ENCODE results near the gene FOXO1. TPM values are rescaled to one million over a fixed set of nuclear protein-coding genes. Genes with fewer than 3 reads are reported as not detected.

The FOXO1 gene
- total and polyA plus RNA-seq, 2 of the 13 experiments (the other 11 are each of a cell fraction or from before 2014, with no cell fraction given): 8.1 to 13.1 TPM

DNA sequence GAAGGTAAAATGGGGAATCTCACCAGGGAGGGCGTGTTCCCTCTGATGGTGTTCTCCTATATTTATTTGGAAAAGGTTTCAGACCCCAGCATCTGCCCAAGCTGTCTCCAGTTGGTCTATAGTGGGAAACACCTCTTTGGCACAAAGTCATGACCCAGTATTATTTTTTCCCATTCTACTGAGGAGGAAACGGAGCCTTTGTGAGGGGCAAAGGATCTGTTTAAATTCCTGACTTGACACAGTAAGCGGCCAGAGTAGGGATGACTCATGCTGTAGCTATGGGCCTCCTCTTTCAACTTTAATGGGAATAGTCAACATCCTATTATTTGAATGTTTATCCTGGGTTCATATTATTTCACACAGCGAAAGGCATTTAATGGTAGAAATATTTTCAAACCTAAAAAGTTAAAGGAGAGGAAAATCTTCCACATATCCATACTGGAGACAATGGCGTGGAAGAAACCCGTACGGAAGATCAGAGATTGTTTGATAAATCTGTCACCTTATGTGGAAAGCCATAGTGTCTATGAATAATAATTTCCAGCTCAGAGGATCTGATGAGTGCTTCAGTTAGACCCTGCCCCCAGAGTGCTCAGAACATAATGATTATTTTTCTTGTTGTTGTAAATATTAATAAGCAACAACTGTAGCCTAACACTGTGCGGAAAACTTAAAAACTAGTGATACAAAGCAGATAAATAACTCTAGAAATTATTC, 126.0 kb downstream of the FOXO1 start (continued):
- TF ChIP-seq FIP1L1 (IDR thresholded peaks at IDR 0.05; ENCODE audit: borderline replicate concordance, insufficient read depth, low read depth, low read length) (no peak), NFKB2 (CRISPR knock-in tag; IDR thresholded peaks at IDR 0.05; ENCODE audit: borderline replicate concordance) (no peak), ZNF678 (CRISPR knock-in tag; IDR thresholded peaks at IDR 0.05) (no peak), HDAC2 (CRISPR knock-in tag; IDR thresholded peaks at IDR 0.05) (peak; percentile 75), NFE2 (CRISPR knock-in tag; IDR thresholded peaks at IDR 0.05) (no peak), ZFP90 (CRISPR knock-in tag; IDR thresholded peaks at IDR 0.05; ENCODE audit: borderline replicate concordance) (no peak), ZMYM2 (CRISPR knock-in tag; IDR thresholded peaks at IDR 0.05) (no peak), JUN (CRISPR knock-in tag; IDR thresholded peaks at IDR 0.05) (peak; percentile 94), GATAD1 (CRISPR knock-in tag; IDR thresholded peaks at IDR 0.05) (peak; percentile 29; the same call in 1 of the 2 replicates), HNRNPH1 (optimal IDR thresholded peaks at IDR 0.05; ENCODE audit: low read depth, low read length) (no peak), NFATC3 (CRISPR knock-in tag; IDR thresholded peaks at IDR 0.05) (no peak), ARID2 (CRISPR knock-in tag; IDR thresholded peaks at IDR 0.05; ENCODE audit: borderline replicate concordance) (no peak), TBP (CRISPR knock-in tag; IDR thresholded peaks at IDR 0.05) (no peak), ZNF143 (CRISPR knock-in tag; IDR thresholded peaks at IDR 0.05) (no peak), ZNF572 (CRISPR knock-in tag; IDR thresholded peaks at IDR 0.05) (no peak), CCAR2 (optimal IDR thresholded peaks at IDR 0.05; ENCODE audit: low read depth, low read length) (no peak), ZNF207 (IDR thresholded peaks at IDR 0.05; ENCODE audit: borderline replicate concordance) (no peak), ZNF7 (CRISPR knock-in tag; IDR thresholded peaks at IDR 0.05) (no peak)
- TF ChIP-seq, protein P1, sequence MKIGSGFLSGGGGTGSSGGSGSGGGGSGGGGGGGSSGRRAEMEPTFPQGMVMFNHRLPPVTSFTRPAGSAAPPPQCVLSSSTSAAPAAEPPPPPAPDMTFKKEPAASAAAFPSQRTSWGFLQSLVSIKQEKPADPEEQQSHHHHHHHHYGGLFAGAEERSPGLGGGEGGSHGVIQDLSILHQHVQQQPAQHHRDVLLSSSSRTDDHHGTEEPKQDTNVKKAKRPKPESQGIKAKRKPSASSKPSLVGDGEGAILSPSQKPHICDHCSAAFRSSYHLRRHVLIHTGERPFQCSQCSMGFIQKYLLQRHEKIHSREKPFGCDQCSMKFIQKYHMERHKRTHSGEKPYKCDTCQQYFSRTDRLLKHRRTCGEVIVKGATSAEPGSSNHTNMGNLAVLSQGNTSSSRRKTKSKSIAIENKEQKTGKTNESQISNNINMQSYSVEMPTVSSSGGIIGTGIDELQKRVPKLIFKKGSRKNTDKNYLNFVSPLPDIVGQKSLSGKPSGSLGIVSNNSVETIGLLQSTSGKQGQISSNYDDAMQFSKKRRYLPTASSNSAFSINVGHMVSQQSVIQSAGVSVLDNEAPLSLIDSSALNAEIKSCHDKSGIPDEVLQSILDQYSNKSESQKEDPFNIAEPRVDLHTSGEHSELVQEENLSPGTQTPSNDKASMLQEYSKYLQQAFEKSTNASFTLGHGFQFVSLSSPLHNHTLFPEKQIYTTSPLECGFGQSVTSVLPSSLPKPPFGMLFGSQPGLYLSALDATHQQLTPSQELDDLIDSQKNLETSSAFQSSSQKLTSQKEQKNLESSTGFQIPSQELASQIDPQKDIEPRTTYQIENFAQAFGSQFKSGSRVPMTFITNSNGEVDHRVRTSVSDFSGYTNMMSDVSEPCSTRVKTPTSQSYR (CRISPR knock-in tag; IDR thresholded peaks at IDR 0.05; ENCODE audit: borderline replicate concordance): no peak
- TF ChIP-seq, protein P2, sequence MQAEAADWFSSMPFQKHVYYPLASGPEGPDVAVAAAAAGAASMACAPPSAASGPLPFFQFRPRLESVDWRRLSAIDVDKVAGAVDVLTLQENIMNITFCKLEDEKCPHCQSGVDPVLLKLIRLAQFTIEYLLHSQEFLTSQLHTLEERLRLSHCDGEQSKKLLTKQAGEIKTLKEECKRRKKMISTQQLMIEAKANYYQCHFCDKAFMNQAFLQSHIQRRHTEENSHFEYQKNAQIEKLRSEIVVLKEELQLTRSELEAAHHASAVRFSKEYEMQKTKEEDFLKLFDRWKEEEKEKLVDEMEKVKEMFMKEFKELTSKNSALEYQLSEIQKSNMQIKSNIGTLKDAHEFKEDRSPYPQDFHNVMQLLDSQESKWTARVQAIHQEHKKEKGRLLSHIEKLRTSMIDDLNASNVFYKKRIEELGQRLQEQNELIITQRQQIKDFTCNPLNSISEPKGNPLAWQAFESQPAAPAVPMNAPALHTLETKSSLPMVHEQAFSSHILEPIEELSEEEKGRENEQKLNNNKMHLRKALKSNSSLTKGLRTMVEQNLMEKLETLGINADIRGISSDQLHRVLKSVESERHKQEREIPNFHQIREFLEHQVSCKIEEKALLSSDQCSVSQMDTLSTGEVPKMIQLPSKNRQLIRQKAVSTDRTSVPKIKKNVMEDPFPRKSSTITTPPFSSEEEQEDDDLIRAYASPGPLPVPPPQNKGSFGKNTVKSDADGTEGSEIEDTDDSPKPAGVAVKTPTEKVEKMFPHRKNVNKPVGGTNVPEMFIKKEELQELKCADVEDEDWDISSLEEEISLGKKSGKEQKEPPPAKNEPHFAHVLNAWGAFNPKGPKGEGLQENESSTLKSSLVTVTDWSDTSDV (CRISPR knock-in tag; IDR thresholded peaks at IDR 0.05): no peak
- TF ChIP-seq, protein P3, sequence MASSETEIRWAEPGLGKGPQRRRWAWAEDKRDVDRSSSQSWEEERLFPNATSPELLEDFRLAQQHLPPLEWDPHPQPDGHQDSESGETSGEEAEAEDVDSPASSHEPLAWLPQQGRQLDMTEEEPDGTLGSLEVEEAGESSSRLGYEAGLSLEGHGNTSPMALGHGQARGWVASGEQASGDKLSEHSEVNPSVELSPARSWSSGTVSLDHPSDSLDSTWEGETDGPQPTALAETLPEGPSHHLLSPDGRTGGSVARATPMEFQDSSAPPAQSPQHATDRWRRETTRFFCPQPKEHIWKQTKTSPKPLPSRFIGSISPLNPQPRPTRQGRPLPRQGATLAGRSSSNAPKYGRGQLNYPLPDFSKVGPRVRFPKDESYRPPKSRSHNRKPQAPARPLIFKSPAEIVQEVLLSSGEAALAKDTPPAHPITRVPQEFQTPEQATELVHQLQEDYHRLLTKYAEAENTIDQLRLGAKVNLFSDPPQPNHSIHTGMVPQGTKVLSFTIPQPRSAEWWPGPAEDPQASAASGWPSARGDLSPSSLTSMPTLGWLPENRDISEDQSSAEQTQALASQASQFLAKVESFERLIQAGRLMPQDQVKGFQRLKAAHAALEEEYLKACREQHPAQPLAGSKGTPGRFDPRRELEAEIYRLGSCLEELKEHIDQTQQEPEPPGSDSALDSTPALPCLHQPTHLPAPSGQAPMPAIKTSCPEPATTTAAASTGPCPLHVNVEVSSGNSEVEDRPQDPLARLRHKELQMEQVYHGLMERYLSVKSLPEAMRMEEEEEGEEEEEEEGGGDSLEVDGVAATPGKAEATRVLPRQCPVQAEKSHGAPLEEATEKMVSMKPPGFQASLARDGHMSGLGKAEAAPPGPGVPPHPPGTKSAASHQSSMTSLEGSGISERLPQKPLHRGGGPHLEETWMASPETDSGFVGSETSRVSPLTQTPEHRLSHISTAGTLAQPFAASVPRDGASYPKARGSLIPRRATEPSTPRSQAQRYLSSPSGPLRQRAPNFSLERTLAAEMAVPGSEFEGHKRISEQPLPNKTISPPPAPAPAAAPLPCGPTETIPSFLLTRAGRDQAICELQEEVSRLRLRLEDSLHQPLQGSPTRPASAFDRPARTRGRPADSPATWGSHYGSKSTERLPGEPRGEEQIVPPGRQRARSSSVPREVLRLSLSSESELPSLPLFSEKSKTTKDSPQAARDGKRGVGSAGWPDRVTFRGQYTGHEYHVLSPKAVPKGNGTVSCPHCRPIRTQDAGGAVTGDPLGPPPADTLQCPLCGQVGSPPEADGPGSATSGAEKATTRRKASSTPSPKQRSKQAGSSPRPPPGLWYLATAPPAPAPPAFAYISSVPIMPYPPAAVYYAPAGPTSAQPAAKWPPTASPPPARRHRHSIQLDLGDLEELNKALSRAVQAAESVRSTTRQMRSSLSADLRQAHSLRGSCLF (CRISPR knock-in tag; IDR thresholded peaks at IDR 0.05; ENCODE audit: borderline replicate concordance): no peak
